HUDEP-2 (cell line): Measurements from ENCODE around the gene MAP7D3.
"Not testable (repeated sequence)": the region's sequence is repeated elsewhere in the genome, so short reads cannot be mapped to it uniquely, and the experiment has no call there.

Experiments
- DNase-seq, 76 experiments: peaks; one replicate each; lab custom pipeline; 2025; ENCODE audit not compliant: unreplicated experiment in 76 of 76; lab: John Stamatoyannopoulos, UW

MAP7D3 gene

GRCh38 chrX:136185401-136186022 lies 65.7 kb downstream of the MAP7D3 start:
- DNase-seq: no peak

- DNase-seq: no peak
Measured at GRCh38 chrX:136183917-136184316, 67.3 kb downstream of the MAP7D3 start.

GRCh38 chrX:136183172-136183571 lies 68.0 kb downstream of the MAP7D3 start:
- no peak for DNase-seq

- DNase-seq: no peak
Measured at GRCh38 chrX:136182414-136182813, 68.8 kb downstream of the MAP7D3 start.

GRCh38 chrX:136179133-136179532 lies 72.1 kb downstream of the MAP7D3 start:
- DNase-seq: no peak

- DNase-seq: no peak
Measured at GRCh38 chrX:136176399-136176825, 74.8 kb downstream of the MAP7D3 start.

GRCh38 chrX:136171420-136171819 lies 79.8 kb downstream of the MAP7D3 start:
- DNase-seq: no peak

- DNase-seq: no peak
Measured at GRCh38 chrX:136170139-136170800, 80.9 kb downstream of the MAP7D3 start.

GRCh38 chrX:136168929-136169735 lies 82.1 kb downstream of the MAP7D3 start:
- DNase-seq: no peak

- DNase-seq: not testable (repeated sequence)
Measured at GRCh38 chrX:136167989-136168388, 83.2 kb downstream of the MAP7D3 start.

GRCh38 chrX:136166221-136166855 lies 84.9 kb downstream of the MAP7D3 start:
- no peak for DNase-seq

- no peak for DNase-seq
Measured at GRCh38 chrX:136165406-136165805, 85.8 kb downstream of the MAP7D3 start.

GRCh38 chrX:136163689-136164088 lies 87.5 kb downstream of the MAP7D3 start:
- DNase-seq: no peak
